GM11168 (cell line): ENCODE data around the gene GALNT16.

Experiments
- in situ Hi-C: fragments of 300-500 bp; cut with MboI; formaldehyde crosslinking; loops from one replicate; pipeline ENCODE4 v1.12.0; 2022; ENCODE audit warnings: low sequenced_read_pairs; ENCODE audit not compliant: unreplicated experiment

The GALNT16 gene

DNA sequence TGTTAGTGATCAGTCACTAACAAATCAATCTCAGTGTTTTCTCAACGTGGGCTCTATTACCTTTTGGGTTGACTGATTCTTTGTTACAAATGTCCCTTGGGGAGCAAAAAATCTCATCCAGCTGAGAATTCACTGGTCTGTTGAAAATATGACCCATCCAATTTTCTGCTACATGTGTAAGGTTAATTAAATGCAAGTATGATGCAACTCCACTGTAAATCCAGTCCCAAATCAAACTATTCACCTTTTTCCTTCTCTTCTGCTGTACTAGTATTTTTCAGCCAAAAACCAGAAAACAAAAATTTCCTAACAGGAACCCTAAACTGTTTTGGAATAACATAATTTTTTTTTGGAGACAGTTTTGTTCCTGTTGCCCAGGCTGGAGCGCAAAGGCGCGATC lies 136.0 kb downstream of the GALNT16 start:
- in situ Hi-C loops, result no loop called here

GRCh38 chr14:69398053-69398817 lies 138.3 kb downstream of the GALNT16 start, which contains the start of the genes ERH and SLC39A9:
Gene ERH (minus strand): TSS chr14:69398299. CDS start chr14:69398233, 66 bp downstream.
Gene SLC39A9 (plus strand): TSS chr14:69398692. CDS start chr14:69399370, 678 bp downstream.
- in situ Hi-C loops, result no loop called here

- in situ Hi-C loops, result no loop called here
Observed at GRCh38 chr14:69398818-69399210, 138.9 kb downstream of the GALNT16 start.

- in situ Hi-C loops, result no loop called here
Observed at GRCh38 chr14:69399750-69400149, 139.8 kb downstream of the GALNT16 start.

DNA sequence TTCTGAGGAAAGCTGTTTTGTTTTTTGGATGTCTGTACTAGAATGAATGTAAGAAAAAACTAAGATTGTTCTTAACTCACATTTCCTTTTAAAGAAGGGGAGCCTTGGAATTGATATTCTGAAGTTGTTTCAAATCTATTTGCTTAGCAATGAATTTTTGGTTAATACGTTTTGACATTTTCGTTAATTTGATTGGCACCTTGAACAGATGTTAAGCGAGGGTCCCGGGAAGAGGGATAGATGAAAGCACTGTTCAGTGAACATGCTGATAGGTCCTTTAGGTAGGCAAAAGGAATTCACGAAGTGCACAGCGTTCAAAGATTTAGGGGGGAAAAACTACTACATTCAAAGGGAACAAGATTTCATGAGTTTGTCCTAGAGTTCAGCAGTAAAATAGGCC lies 140.2 kb downstream of the GALNT16 start:
- in situ Hi-C loops, result no loop called here

- in situ Hi-C loops, result no loop called here
Observed at GRCh38 chr14:69401841-69402240, 141.9 kb downstream of the GALNT16 start.

DNA sequence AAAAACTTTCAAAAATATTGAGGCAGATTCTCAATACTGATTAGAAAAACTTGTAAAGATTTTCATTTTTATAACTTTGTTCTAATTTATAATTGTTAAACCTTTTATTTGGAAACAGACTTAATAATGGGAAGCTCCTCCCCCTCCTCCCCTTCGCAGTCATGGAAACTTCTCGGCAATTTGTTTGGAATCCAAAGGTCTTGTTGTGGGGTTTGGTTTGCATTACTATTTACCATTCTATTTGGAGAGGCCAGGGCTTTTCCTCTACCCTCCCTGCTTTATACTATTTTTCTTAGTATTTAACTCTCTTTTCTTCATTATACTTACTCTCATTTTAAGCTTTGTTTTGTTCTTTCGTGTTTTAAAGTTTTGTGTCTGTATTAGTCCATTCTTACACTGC lies 144.5 kb downstream of the GALNT16 start:
- in situ Hi-C loops, result no loop called here

DNA sequence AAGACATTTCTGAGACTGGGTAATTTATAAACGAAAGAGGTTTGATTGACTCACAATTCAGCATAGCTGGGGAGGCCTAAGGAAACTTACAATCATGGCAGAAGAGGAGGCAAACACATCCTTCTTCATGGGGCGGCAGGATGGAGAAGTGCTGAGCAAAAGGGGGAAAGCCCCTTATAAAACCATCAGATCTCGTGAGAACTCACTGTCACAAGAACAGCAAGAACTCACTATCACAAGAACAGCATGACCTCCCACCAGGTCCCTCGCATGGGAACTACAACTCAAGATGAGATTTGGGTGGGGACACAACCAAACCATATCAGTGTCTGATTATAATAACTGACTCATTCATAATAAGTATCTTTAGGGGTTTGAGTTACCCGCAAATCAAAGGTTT lies 144.9 kb downstream of the GALNT16 start:
- in situ Hi-C loops, result no loop called here

GRCh38 chr14:69405762-69406161 lies 145.8 kb downstream of the GALNT16 start:
- in situ Hi-C loops, result no loop called here
